Measurements from ENCODE around the gene TCEA3.

DNA sequence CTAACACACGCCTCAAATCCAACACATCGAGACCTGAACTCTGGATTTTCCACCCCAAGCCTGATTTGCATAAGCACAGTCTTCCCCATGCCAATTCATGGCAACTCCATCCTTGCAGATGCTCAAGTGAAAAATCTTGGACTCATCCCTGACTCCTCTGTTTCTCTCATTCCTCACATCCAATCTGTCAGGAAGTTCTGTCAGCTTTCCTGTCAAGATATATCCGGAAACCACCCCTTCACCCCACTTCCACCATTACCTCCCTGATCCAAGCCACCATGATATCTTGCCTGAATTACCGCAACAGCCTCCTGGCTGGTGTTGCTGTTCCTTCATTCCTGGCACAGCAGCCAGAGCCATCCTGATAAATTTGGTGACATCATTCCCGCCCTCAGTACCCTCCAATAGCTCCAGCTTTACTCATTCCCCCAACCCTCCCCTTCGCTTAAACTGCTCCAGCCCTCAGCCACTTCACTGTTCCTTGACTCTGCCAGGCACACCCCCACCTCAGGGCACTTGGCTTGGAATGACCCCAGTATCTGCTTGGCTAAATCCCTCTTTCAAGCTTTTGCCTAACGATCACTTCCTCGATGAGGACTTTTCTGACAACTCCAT is 17.4 kb downstream of the TCEA3 start:
- TF ChIP-seq, protein P1, sequence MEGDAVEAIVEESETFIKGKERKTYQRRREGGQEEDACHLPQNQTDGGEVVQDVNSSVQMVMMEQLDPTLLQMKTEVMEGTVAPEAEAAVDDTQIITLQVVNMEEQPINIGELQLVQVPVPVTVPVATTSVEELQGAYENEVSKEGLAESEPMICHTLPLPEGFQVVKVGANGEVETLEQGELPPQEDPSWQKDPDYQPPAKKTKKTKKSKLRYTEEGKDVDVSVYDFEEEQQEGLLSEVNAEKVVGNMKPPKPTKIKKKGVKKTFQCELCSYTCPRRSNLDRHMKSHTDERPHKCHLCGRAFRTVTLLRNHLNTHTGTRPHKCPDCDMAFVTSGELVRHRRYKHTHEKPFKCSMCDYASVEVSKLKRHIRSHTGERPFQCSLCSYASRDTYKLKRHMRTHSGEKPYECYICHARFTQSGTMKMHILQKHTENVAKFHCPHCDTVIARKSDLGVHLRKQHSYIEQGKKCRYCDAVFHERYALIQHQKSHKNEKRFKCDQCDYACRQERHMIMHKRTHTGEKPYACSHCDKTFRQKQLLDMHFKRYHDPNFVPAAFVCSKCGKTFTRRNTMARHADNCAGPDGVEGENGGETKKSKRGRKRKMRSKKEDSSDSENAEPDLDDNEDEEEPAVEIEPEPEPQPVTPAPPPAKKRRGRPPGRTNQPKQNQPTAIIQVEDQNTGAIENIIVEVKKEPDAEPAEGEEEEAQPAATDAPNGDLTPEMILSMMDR (IDR thresholded peaks at IDR 0.05): no peak
- TF ChIP-seq POLR2AphosphoS5 (IDR thresholded peaks at IDR 0.05) (no peak), POLR2A (IDR thresholded peaks at IDR 0.05) (no peak)

All from suprapubic skin (tissue), 4 donors.